HG02571 (cell line): ENCODE data around the gene NPW.

Source experiments
- ATAC-seq: cut with Tn5 transposase; IDR thresholded peaks from one replicate; pipeline ENCODE4 v1.9.1; 2021; ENCODE audit warnings: mild to moderate bottlenecking, moderate library complexity; ENCODE audit not compliant: unreplicated experiment

NPW gene

DNA sequence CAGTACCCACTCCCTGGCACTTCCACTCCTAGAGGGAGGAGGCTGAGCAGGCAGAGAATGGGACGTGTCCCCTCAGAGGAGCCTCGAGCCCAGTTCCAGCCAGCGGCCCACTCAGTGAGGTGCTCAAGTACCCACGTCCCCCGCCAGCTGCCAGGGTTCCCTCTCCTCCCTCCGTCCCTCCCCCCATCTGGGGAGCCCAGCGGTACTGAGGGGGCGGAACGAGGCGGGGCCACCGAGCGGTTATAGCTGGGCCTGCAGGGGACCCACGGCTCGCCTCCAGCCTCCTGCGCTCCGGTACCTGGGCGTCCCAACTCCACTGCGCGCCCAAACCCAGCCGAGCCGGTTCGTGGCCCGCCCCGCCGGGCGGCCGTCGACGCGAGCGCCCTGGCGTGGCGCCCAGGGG lies at the start of gene NPW:
Gene NPW (plus strand): TSS at position 268 of the 403 bp plus-strand sequence.
- ATAC-seq, result no peak

GRCh38 chr16:1971796-1972489 lies 47.6 kb upstream of the NPW start, which contains the start of gene TBL3:
TBL3 (plus strand) TSS chr16:1972053; CDS start chr16:1972165, 112 bp downstream.
- peak; percentile 66 for ATAC-seq

DNA sequence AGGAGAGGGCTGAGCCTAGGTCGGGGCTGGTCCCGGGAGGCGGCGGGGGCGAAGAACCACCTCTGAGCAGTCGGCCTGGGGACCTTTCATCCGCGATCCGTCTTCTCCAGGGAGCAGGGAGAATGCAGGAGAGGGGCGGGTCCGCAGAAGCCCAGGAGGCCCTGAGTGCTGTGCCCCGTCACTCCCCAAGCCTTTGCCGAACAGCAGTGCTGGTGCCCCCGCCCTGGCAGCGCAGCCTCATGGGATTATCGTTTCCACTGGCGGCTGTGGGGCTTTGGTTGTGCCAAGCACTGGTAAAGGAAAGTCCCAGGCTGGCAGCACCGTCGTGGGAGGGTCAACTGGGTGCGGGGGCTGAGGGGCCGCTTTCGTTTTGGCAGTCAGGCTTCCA lies 47.1 kb upstream of the NPW start:
- ATAC-seq, result no peak

GRCh38 chr16:1973461-1974156 lies 46.0 kb upstream of the NPW start:
- ATAC-seq, result no peak

- ATAC-seq, result no peak
Measured at GRCh38 chr16:1974157-1975070, 45.2 kb upstream of the NPW start.

DNA sequence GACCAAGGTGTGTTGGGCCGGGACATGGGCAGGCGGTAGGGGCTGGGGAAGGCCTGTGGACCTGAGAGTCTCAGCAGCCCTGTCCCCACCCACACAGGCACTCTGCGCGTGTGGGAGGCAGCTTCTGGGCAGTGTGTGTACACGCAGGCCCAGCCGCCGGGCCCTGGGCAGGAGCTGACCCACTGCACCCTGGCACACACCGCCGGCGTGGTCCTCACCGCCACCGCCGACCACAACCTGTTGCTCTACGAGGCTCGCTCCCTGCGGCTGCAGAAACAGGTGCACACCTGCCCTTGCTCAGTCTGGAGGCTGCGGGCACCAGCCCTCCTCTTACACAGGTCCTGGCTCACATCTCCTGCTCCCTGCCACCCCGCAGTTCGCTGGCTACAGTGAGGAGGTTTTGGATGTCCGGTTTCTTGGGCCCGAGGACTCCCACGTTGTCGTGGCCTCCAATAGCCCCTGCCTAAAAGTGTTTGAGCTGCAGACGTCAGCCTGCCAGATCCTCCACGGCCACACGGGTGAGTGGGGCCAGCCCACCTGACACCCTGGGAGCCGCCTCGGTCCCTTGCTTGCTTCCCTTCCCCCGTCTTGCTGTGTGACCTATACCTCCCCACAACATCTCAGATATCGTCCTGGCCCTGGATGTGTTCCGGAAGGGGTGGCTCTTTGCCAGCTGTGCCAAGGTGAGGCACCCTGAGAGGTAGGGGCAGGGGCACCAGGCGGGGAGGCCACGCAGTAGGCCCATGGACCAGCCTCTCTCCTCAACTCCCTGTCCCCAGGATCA lies 44.0 kb upstream of the NPW start:
- no peak for ATAC-seq

GRCh38 chr16:1976216-1976520 lies 43.4 kb upstream of the NPW start:
- no peak for ATAC-seq

DNA sequence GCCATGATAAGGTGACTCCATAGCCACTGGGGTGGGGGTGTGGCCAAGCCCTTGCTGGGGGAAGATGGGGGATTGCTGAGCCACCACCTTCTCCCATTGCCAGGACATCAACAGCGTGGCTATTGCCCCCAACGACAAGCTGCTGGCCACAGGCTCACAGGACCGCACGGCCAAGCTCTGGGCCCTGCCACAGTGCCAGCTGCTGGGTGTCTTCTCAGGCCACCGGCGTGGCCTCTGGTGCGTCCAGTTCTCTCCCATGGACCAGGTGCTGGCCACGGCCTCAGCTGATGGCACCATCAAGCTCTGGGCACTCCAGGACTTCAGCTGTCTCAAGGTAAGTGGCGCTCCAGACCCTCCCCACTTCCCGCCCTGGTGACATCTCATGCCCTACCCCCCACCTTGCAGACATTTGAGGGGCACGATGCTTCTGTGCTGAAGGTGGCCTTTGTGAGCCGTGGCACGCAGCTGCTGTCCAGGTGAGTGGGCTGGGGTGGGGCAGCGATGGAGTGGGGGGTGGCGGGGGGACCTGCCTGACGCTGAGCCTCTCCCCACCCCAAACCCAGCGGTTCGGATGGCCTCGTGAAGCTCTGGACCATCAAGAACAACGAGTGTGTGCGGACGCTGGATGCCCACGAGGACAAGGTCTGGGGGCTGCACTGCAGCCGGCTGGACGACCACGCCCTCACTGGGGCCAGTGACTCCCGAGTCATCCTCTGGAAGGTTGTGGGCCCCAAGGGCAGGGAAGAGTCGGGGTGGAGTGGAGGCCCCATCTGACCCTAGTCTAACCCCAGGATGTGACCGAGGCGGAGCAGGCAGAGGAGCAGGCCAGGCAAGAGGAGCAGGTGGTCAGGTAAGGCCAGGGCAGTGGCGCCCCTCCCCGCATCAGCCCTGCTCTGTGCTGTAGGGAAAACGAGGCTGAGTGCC lies 42.4 kb upstream of the NPW start:
- no peak for ATAC-seq

DNA sequence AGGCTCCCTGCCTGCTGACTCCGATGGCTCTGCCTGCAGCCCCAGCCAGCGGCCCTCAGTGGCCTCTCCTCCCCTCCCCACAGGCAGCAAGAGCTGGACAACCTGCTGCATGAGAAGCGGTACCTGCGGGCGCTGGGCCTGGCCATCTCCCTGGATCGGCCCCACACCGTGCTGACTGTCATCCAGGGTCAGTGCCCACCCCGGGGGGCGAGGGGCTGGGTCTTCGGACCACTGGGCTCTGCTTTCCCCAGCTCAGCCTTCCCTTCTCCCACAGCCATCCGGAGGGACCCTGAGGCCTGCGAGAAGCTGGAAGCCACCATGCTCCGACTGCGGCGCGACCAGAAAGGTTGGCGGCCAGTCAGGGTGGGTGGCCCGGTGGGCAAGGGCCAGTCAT lies 41.7 kb upstream of the NPW start:
- ATAC-seq, result no peak

- no peak for ATAC-seq
Measured at GRCh38 chr16:1978476-1979120, 41.0 kb upstream of the NPW start.

DNA sequence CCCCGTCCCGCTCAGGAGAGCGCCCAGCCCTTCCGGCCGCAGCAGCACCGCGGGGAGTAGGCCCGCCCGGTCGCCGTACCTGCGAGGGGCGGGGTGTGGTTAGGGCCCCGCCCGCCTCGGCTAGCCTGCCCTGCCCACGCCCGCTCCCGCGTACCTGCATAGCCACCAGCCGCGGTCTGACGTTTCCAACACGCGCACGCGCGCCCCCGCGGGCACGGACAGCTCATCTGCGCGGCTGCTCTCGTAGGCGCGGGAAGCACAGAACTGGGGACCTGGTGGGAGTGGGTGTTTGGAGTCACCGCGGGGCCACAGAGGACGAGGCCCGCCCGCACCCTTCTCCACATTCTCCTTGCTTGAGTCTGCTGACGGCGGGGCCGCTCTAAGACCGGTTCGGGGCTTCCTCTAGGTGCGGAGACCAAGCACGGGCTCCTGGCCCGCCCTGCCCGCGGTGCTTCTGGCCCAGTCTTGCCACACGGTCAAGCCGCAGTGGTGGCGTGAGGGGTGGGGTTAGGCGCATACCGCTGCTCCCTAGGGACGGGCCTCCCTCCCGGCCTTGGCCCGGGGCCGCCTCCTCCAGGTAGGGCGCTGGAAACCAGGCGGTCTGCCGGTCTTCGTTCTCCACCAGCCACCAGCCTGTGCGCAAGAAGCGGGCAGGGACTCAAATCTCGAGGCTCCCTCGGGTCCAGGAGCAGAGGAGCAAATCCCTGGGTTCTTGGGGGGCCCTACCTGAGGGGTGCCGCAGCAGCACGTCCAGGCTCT lies 40.1 kb upstream of the NPW start:
- no peak for ATAC-seq

DNA sequence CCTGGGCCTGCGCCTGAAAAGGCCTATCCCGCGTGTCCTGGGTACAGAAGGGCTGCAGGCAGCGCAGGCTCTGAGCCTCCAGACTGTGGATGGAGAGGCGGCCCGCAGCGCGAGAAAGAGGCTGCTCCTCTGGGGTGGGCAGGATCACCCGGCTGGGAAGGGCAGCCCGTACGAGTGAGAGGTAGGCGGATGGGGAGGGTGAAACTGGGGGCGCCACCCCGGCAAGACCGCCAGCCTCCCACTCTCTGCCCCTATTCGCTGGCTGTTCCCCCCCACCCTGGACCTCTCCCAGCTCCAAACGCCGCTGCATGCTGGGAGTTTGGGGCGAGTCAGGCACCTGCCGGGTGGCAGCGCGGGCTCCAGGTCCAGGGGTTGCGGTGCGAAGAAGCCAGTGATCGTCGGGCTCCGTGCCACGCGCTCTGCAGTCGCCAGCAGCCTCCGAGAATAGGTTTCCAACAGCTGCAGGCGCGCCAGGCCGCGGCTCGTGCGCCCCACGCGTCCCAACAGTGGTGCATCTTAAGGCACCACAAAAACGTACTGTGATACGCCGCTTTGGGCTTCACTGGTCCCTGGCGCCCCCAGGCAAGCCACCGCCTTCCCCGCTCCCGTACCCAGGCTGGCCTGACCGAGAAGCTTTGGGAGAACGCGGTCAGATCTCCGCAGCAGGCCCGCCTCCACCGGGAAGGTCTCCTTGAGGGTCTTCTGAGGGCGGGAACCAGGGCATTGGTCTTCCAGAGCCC lies 39.4 kb upstream of the NPW start:
- no peak for ATAC-seq

DNA sequence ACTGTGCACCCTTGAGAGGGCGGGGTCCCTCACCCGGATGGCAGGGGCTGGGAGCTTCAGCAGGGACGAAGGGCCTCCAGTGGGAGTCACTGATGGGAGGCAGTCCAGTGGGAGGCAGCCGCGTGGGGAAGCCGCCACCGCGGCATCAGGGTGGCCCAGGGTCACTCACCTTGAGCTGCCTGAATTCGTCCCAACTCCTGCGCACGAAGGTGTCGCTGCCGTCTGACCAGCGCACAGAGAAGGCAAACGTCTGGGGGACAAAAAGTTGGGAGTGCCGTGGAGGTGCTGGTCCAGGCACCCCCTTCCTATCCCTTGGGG lies 38.9 kb upstream of the NPW start:
- no peak for ATAC-seq

DNA sequence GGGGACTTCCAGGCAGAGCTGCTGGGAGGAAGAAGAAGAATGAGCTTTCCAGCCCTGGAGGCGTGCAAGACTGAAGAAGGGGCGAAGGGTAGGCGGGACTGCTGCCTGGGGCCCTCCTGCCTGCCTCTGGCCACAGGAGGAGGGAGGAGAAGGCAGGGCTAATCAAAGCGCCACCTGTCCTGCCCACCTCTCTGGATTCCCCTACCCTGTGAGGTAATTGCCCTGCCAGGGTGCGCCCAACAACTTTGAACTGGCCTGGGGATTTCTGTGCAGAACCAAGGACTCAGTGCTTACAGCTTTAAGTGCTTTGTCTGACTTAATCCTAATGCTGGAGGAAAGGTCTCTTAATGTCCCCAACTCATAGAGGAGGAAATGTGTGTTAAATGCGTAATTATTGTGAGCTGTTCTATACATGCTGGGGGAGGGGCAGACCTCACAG lies 38.2 kb upstream of the NPW start, which contains the start of gene NOXO1:
Gene NOXO1 (minus strand): TSS at position 72 of the 439 bp plus-strand sequence. CDS start 290 bp downstream, outside the sequence.
- ATAC-seq, result no peak

DNA sequence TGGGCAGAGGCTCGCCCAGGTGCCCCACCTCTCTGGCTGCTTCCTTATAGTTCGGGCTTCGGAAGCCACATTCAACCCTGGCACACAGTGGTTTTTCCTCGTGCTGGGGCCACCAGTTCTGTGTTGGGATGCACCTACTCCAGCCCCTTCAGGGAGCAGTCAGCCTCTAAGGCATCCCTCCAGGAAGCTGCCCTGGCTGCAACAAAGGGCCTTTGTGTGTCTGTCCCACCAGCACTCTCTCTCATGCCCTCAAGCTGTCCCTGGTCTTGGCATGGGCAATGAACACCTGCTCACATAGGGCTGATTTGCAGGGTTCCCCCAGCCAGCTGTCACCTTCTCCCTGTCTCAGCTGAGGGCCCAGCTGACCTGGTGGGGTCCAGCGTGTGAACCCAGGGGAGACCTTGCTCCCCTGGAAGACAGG lies 37.6 kb upstream of the NPW start:
- ATAC-seq, result no peak

DNA sequence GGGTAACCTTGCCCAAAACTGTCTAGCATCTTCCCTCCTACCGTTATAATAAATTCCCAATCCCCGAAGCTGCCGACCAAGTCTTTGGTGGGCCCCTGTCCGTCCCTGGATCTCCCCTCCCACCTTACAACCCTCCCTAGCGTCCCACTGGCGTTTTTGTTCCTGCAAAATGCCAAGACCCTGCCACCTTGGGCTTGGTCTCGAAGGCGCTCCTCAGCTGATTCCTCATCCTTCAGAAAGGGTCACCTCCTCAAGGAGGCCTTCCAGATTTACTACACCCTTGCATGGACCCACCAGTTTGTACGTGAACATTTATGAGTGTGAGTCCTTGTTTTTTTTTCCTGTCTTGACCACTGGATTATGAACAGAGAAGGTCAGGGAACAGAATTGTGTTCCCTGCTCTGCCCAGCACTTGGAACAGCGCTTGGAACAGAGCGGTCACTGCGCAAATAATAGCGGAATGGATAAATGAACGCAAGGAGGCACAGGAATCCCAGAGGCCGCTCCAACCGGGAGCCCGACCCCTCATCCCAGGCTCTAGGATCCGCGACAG lies 36.5 kb upstream of the NPW start:
- no peak for ATAC-seq

- peak; percentile 69 for ATAC-seq
Measured at GRCh38 chr16:1983544-1984346, 35.8 kb upstream of the NPW start, which contains the start of gene GFER. GFER (plus strand) TSS chr16:1984193; CDS start chr16:1984219, 26 bp downstream.
